CD8-positive, alpha-beta memory T cell (primary cell): ENCODE results near the gene TIMM21. TPM values are rescaled to one million over a fixed set of nuclear protein-coding genes. Genes with fewer than 3 reads are reported as not detected.

Experiments
- CTCF ChIA-PET: fragments of 350-600 bp; sonication (Branson Sonifier 250); formaldehyde crosslinking; loops from one replicate; lab custom pipeline; 2021; ENCODE audit warnings: antibody characterized with exemption; lab: Charles Lee
- POLR2A ChIA-PET: fragments of 350-600 bp; sonication (Branson Sonifier 250); formaldehyde crosslinking; loops from one replicate; lab custom pipeline; 2021; ENCODE audit warnings: antibody characterized with exemption; lab: Charles Lee
- DNase-seq, 5 donors: peaks; one replicate each; pipeline versions ENCODE4 v3.0.0 to v3.0.0-alpha.2; 2020 to 2022; ENCODE audit warnings: mixed read lengths in 1 of 5
- H3K27ac ChIP-seq: one replicate; pipeline ENCODE4 v1.7.0; 2013; ENCODE audit warnings: low read depth, mild to moderate bottlenecking, low read length, moderate library complexity
- H3K27me3 ChIP-seq: 2 replicates; pipeline ENCODE4 v1.7.0; 2013; ENCODE audit warnings: low read length, mild to moderate bottlenecking; ENCODE audit not compliant: insufficient read depth, poor library complexity, severe bottlenecking
- H3K36me3 ChIP-seq: 2 replicates; pipeline ENCODE4 v1.7.0; 2013; ENCODE audit warnings: mild to moderate bottlenecking, low read length, moderate library complexity; ENCODE audit not compliant: insufficient read depth
- H3K4me1 ChIP-seq: 2 replicates; pipeline ENCODE4 v1.7.0; 2013; ENCODE audit warnings: mild to moderate bottlenecking, low read length, moderate library complexity; ENCODE audit not compliant: insufficient read depth
- H3K4me3 ChIP-seq: 2 replicates; pipeline ENCODE4 v1.7.0; 2013; ENCODE audit warnings: mild to moderate bottlenecking, low read length
- H3K9me3 ChIP-seq: 2 replicates; pipeline ENCODE4 v1.7.0; 2013; ENCODE audit warnings: mild to moderate bottlenecking, low read length
- H3K27ac Mint-ChIP-seq, 8 donors: one replicate each; pipeline ENCODE4 v1.8.0; 2020 to 2021; ENCODE audit warnings: mixed read lengths in 8 of 8, mild to moderate bottlenecking in 6 of 8, inconsistent platforms in 3 of 8, moderate library complexity in 3 of 8
- H3K27me3 Mint-ChIP-seq, 2 donors: one replicate each; pipeline ENCODE4 v1.8.0; 2020 to 2021; ENCODE audit warnings: mixed read lengths in 2 of 2, mild to moderate bottlenecking in 1 of 2, moderate library complexity in 1 of 2
- H3K36me3 Mint-ChIP-seq, 3 donors: one replicate each; pipeline ENCODE4 v1.8.0; 2020 to 2021; ENCODE audit warnings: mixed read lengths in 3 of 3, inconsistent platforms in 1 of 3, mild to moderate bottlenecking in 1 of 3
- H3K4me1 Mint-ChIP-seq, 3 donors: one replicate each; pipeline ENCODE4 v1.8.0; 2020 to 2021; ENCODE audit warnings: mixed read lengths in 3 of 3, inconsistent platforms in 1 of 3, mild to moderate bottlenecking in 1 of 3
- H3K4me3 Mint-ChIP-seq, 7 donors: one replicate each; pipeline ENCODE4 v1.8.0; 2020 to 2021; ENCODE audit warnings: mixed read lengths in 7 of 7, mild to moderate bottlenecking in 6 of 7, moderate library complexity in 4 of 7, inconsistent platforms in 2 of 7
- H3K9me3 Mint-ChIP-seq, 5 donors: one replicate each; pipeline ENCODE4 v1.8.0; 2020 to 2022; ENCODE audit warnings: mixed read lengths in 5 of 5, mild to moderate bottlenecking in 3 of 5, moderate library complexity in 2 of 5, inconsistent platforms in 1 of 5
- polyA plus RNA-seq: library from polyadenylated mRNA; unstranded; fragments of 300-500 nt; fragmentation: Illumina TruSeq; gene quantifications from one replicate; pipeline ENCODE4 v1.2.3, GENCODE V29; 2021
- total RNA-seq, 2 experiments: library from RNA; stranded (reverse); gene quantifications; one replicate each; pipeline ENCODE4 v1.2.3, GENCODE V29; 2021

Gene TIMM21
- total and polyA plus RNA-seq, 3 experiments from 2014 or later, result 21.9 to 59.8 (median 59.4) TPM

- no peak overlapping the region for H3K4me3 Mint-ChIP-seq
- ChIA-PET POLR2A (no interaction called here), CTCF (interaction anchor here (0.8 to 1.3 kb wide), 4 partner anchors 42 to 357 kb away, joined by 3 to 5 read pairs (median 4); no protein-coding TSS in a partner anchor)
- H3K4me1 ChIP-seq, result no peaks in the 10 kb centered on the region
- no peaks in the 10 kb centered on the region for H3K27me3 ChIP-seq
- H3K9me3 ChIP-seq, result no peaks in the 10 kb centered on the region
- peak overlapping the region in 1 of 8 donors; percentile 34 for H3K27ac Mint-ChIP-seq
- peaks cover 3 to 37% of the 10 kb centered on the region in 2 donors for H3K27me3 Mint-ChIP-seq
- H3K9me3 Mint-ChIP-seq, result no peaks in the 10 kb centered on the region
- no peak for DNase-seq
- peaks cover 0 to 6% (median 3%) of the 10 kb centered on the region in 3 donors for H3K4me1 Mint-ChIP-seq
- H3K27ac ChIP-seq, result no peak overlapping the region
- H3K36me3 Mint-ChIP-seq, result no peaks in the 10 kb centered on the region
- no peak overlapping the region for H3K4me3 ChIP-seq
- no peaks in the 10 kb centered on the region for H3K36me3 ChIP-seq
These were observed 46.4 kb downstream of the TIMM21 start for GRCh38 chr18:74194691-74195090.

DNA sequence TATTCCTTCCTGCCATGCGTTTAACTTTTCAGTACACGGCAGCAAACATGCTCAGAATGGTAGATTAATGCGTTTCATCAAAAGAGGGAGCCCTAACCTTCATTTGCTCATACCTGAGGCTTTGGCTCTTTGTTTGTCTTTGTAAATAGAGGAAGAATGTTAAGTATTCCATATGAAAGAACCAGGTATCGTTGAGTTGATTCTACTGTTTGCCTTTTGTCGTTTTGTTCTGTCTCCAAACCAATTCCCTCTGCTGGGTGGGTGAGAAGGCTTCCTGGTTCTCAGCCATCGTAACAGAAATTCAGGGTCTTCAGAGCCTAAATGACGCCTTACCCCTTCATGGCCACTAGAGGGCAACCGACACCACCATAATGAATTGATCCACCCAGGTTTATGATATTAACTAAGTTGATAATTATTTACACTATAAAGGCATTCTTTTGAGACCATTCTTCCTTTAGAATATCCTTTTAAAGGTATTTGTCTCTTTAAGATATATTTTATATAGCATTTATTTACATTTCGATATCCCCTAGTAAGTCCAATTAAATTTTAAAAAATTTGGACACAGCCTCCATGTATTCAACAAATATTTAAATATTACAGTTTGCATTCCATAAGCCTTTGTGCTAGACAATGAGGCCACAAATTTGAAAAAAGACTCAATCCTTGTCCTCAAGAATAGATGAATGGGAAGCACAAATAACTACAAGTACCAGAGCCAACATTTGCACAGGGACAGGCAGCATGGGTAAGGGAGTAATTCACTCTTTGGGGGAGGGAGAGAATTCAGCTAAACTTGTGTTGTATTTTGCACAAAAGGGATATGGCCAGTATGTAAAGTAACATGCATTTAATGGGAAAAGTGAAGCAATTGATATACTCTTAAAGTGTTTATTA is 48.1 kb downstream of the TIMM21 start:
- peaks cover 1 to 23% of the 10 kb centered on the region in 2 donors for H3K27me3 Mint-ChIP-seq
- H3K27me3 ChIP-seq, result no peaks in the 10 kb centered on the region
- CTCF ChIA-PET, result interaction anchor here (1.2 to 4.6 kb wide), 6 partner anchors 138 to 357 kb away, joined by 3 to 31 read pairs (median 14); no protein-coding TSS in a partner anchor
- H3K4me1 Mint-ChIP-seq, result peaks cover 0 to 6% (median 3%) of the 10 kb centered on the region in 3 donors
- no peaks in the 10 kb centered on the region for H3K9me3 Mint-ChIP-seq
- H3K36me3 ChIP-seq, result no peaks in the 10 kb centered on the region
- H3K36me3 Mint-ChIP-seq, result no peaks in the 10 kb centered on the region
- no peaks in the 10 kb centered on the region for H3K9me3 ChIP-seq
- peak overlapping the region in 7 of 8 donors; percentile 68 to 96 (median 81) for H3K27ac Mint-ChIP-seq
- H3K4me1 ChIP-seq, result no peaks in the 10 kb centered on the region
- peak overlapping the region; percentile 34 to 87 (median 79) for H3K4me3 Mint-ChIP-seq
- POLR2A ChIA-PET, result interaction anchor here (0.7 kb wide), 1 partner anchor 146 kb away, joined by 4 read pairs; no protein-coding TSS in a partner anchor
- H3K4me3 ChIP-seq, result peak overlapping the region; percentile 18
- peak; percentile 13 to 74 (median 58) for DNase-seq
- no peak overlapping the region for H3K27ac ChIP-seq

DNA sequence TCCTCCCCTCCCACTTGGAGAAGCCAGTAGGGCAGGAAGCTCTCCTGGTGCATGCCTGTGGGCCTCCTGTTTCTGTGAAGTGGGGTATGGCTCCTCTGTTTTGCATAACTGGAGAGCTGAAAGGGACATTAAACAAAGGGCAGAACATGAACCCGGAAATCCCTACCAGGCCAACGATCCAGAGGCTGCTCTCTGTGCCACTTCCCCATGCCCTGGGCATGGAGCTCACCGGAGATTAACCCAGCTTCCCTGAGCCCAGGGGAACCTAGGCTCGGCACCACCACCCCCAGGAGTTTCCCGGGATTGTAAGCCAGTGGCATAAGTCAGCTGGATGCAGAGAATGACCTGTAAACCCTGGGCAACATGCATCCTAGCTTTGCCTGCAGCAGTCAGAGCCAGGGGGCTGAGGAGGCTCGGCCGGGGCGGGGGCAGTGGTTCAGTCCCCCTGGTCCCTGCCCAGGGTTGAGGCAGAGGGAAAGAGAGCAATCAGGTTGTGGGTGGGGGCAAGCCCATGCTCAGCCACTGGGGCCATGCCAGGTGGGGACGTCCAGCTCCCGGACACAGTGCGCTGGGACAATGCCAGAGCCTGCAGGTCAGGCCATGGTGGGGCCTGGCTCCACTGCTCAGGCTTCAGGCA is 49.5 kb downstream of the TIMM21 start:
- DNase-seq, result no peak
- Histone ChIP-seq H3K27me3 (no peaks in the 10 kb centered on the region), H3K27ac (no peak overlapping the region), H3K4me3 (no peak overlapping the region), H3K9me3 (no peaks in the 10 kb centered on the region), H3K36me3 (no peaks in the 10 kb centered on the region), H3K4me1 (no peaks in the 10 kb centered on the region)
- H3K4me3 Mint-ChIP-seq, result peak overlapping the region in 1 of 7 donors; percentile 54
- ChIA-PET POLR2A (no interaction called here), CTCF (interaction anchor here (0.9 to 4.6 kb wide), 7 partner anchors 115 to 356 kb away, joined by 3 to 31 read pairs (median 6); no protein-coding TSS in a partner anchor)
- peaks cover 1 to 17% of the 10 kb centered on the region in 2 donors for H3K27me3 Mint-ChIP-seq
- no peaks in the 10 kb centered on the region for H3K36me3 Mint-ChIP-seq
- H3K9me3 Mint-ChIP-seq, result no peaks in the 10 kb centered on the region
- H3K27ac Mint-ChIP-seq, result no peak overlapping the region
- peaks cover 0 to 6% (median 3%) of the 10 kb centered on the region in 3 donors for H3K4me1 Mint-ChIP-seq

DNA sequence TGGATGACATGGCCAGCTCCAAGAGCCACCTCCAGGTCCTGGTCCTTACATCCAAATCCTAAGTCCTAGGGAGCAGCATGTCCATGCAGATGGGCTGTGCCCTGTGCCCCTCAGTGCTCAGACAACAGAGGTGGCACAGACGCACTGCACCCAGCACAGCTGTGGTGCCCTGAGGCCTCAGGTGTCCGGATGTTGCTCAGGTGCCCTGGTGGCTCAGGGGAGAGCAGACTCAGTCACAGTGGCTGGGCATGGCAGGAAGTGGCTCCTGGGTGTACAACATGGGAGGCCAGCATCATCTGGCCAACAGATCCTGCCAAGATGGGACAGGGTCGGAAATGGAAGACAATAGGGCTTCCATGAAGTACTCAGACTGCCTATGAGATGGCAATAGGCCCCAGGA is 50.1 kb downstream of the TIMM21 start:
- DNase-seq, result no peak
- POLR2A ChIA-PET, result no interaction called here
- Histone ChIP-seq H3K27me3 (no peaks in the 10 kb centered on the region), H3K27ac (no peak overlapping the region), H3K4me1 (no peaks in the 10 kb centered on the region), H3K36me3 (no peaks in the 10 kb centered on the region), H3K4me3 (no peak overlapping the region), H3K9me3 (no peaks in the 10 kb centered on the region)
- Mint-ChIP-seq H3K36me3 (no peaks in the 10 kb centered on the region), H3K27me3 (peaks cover 1 to 13% of the 10 kb centered on the region in 2 donors), H3K9me3 (no peaks in the 10 kb centered on the region), H3K4me3 (no peak overlapping the region), H3K27ac (no peak overlapping the region), H3K4me1 (peaks cover 0 to 6% (median 3%) of the 10 kb centered on the region in 3 donors)
- CTCF ChIA-PET, result interaction anchor here (0.9 to 4.6 kb wide), 4 partner anchors 116 to 353 kb away, joined by 3 to 31 read pairs (median 22); no protein-coding TSS in a partner anchor

DNA sequence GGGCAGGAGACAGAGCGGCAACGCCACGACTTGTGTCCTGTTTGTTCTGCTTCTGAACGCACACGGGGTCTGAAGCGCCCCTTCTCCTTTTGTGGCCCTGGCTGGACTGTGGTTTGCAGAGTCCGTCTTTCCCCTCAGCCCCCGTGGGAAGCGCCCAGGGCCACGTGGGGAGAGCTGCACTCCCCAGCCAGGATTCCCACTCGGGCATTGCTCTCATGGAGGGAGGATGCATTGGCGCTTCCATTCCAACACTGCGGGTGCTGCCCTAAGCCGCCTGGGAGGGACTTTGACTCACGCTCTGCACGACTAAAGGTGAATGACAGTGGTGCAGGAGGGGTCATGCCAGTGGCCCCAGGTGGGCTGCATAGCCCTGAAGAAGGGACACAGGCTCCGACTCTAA is 52.5 kb downstream of the TIMM21 start:
- H3K4me1 Mint-ChIP-seq, result peaks cover 0 to 5% (median 3%) of the 10 kb centered on the region in 3 donors
- no peaks in the 10 kb centered on the region for H3K9me3 Mint-ChIP-seq
- Histone ChIP-seq H3K9me3 (no peaks in the 10 kb centered on the region), H3K27ac (no peak overlapping the region), H3K4me1 (no peaks in the 10 kb centered on the region), H3K4me3 (no peak overlapping the region), H3K36me3 (no peaks in the 10 kb centered on the region), H3K27me3 (no peaks in the 10 kb centered on the region)
- H3K27ac Mint-ChIP-seq, result no peak overlapping the region
- DNase-seq, result no peak
- H3K27me3 Mint-ChIP-seq, result peaks cover 0 to 1% of the 10 kb centered on the region in 2 donors
- CTCF ChIA-PET, result interaction anchor here (0.6 to 4.6 kb wide), 3 partner anchors 141 to 351 kb away, joined by 3 to 31 read pairs (median 22); no protein-coding TSS in a partner anchor
- H3K4me3 Mint-ChIP-seq, result no peak overlapping the region
- POLR2A ChIA-PET, result no interaction called here
- H3K36me3 Mint-ChIP-seq, result no peaks in the 10 kb centered on the region

DNA sequence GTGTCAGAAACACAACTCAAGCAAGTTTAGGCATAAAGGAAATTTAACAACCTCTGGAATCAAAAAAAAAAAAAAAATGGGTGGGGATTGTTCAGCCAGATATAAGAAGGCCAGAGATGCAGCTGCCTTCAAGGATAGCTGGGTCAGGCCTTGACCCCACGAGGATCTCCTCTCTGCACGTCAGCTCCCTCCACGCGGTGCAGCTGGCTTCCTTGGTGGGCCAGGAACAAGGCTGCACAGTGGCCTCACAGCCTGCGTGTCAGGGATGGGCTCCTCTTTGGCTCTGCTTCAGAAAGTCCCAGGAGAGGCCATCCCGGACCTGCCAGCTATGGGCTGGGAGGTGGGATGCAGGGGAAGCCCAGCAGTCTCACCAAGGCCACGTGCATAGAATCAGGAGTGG is 55.5 kb downstream of the TIMM21 start:
- Histone ChIP-seq H3K27ac (no peak overlapping the region), H3K36me3 (no peaks in the 10 kb centered on the region), H3K9me3 (no peaks in the 10 kb centered on the region), H3K4me1 (no peaks in the 10 kb centered on the region), H3K4me3 (no peak overlapping the region), H3K27me3 (no peaks in the 10 kb centered on the region)
- Mint-ChIP-seq H3K4me1 (no peaks in the 10 kb centered on the region), H3K36me3 (no peaks in the 10 kb centered on the region), H3K4me3 (no peak overlapping the region), H3K27ac (no peak overlapping the region), H3K27me3 (peaks cover 0 to 11% of the 10 kb centered on the region in 2 donors), H3K9me3 (no peaks in the 10 kb centered on the region)
- CTCF ChIA-PET, result interaction anchor here (0.9 kb wide), 1 partner anchor 348 kb away, joined by 4 read pairs; no protein-coding TSS in a partner anchor
- DNase-seq, result no peak
- POLR2A ChIA-PET, result no interaction called here

DNA sequence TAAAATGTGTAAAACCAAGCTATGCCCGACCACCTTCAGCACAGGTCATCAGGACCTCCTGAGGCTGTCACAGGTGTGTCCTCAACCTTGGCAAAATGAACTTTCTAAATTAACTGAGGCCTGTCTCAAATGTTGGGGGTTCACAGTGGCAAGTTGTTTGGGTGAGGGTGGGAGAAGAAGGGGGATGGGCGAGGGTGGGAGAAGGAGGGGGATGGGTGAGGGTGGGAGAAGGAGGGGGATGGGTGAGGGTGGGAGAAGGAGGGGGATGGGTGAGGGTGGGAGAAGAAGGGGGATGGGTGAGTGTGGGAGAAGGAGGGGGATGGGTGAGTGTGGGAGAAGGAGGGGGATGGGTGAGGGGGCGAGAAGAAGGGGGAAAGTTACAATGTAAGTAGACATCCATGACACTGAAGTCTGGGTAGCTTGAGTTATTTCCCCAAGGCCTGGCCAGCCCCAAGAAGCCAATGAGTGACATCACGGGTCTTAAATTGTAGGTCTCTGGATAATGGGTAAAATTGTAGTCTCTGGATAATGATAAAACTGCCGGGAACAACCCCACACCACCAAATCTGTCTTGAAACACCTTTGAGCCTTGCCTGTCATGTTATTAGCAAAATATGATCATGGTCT is 56.3 kb downstream of the TIMM21 start:
- CTCF ChIA-PET, result no interaction called here
- POLR2A ChIA-PET, result no interaction called here
- Histone ChIP-seq H3K4me1 (no peaks in the 10 kb centered on the region), H3K9me3 (no peaks in the 10 kb centered on the region), H3K27ac (no peak overlapping the region), H3K36me3 (no peaks in the 10 kb centered on the region), H3K27me3 (no peaks in the 10 kb centered on the region), H3K4me3 (no peak overlapping the region)
- Mint-ChIP-seq H3K4me1 (no peaks in the 10 kb centered on the region), H3K27ac (peak overlapping the region in 2 of 8 donors; percentile 43 to 50), H3K4me3 (no peak overlapping the region), H3K27me3 (peaks cover 0 to 11% of the 10 kb centered on the region in 2 donors), H3K36me3 (no peaks in the 10 kb centered on the region), H3K9me3 (no peaks in the 10 kb centered on the region)
- no peak for DNase-seq
